Measurements from ENCODE around the gene MKLN1.
"Not testable (repeated sequence)": the region's sequence is repeated elsewhere in the genome, so short reads cannot be mapped to it uniquely, and the experiment has no call there.

The MKLN1 gene

DNA sequence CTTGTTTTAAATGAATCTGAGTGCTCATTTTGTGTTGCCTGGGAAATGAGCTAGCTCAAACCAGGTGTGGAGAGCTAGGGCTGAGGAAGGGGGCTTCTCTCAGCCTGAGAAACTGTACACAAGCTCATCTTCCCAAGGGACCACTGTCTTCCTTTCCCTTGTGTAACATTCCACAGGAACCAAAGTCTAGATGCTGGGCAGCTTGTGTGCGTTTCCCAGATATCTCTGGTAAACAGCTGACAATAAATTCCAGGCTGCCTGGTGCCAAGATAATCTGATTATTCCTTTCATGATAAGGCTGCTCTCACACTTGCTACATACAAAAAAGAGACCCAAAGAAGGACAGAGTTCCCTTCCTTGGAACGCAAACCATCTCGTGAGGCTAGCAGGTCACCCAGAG is 33.1 kb upstream of the MKLN1 start:
- Histone ChIP-seq H3K4me1 (ENCODE audit: control insufficient read depth in 1 of 2, insufficient read depth in 2 of 2, low read length in 2 of 2) (no peaks in the 10 kb centered on the region), H3K9me3 (ENCODE audit: control insufficient read depth in 1 of 2, low read length in 2 of 2) (no peaks in the 10 kb centered on the region), H3K27me3 (ENCODE audit: control insufficient read depth in 1 of 2, insufficient read depth in 2 of 2, low read length in 2 of 2) (no peaks in the 10 kb centered on the region), H3K36me3 (ENCODE audit: control insufficient read depth in 1 of 2, insufficient read depth in 2 of 2, low read length in 2 of 2) (no peaks in the 10 kb centered on the region), H3K4me3 (ENCODE audit: low read depth in 1 of 2, low read length in 2 of 2) (no peak overlapping the region), H3K9ac (ENCODE audit: low read depth in 1 of 2, low read length in 2 of 2) (no peak overlapping the region), H3K27ac (ENCODE audit: low read depth, low read length) (no peak overlapping the region)

DNA sequence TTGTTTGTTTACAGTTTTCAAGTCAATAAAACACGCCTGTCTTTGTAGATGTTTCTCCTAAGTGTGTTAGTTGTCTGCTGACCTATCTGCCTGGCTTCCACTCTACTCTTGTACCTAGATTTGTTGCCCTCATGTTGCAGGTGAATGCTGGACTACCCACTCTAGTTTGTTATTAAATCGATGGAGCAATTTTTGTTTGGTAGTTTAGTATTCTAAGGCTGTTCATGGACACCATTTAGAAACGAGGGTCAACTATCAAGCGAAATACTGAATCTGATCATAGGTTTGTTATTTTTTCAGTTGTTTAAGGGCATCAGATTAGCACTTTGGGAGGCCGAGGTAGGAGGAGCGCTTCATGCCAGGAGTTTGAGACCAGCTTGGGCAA is 29.1 kb upstream of the MKLN1 start:
- H3K9ac ChIP-seq (ENCODE audit: low read depth in 1 of 2, low read length in 2 of 2), result no peak overlapping the region
- no peaks in the 10 kb centered on the region for H3K27me3 ChIP-seq (ENCODE audit: control insufficient read depth in 1 of 2, insufficient read depth in 2 of 2, low read length in 2 of 2)
- no peaks in the 10 kb centered on the region for H3K4me1 ChIP-seq (ENCODE audit: control insufficient read depth in 1 of 2, insufficient read depth in 2 of 2, low read length in 2 of 2)
- H3K9me3 ChIP-seq (ENCODE audit: control insufficient read depth in 1 of 2, low read length in 2 of 2), result no peaks in the 10 kb centered on the region
- no peaks in the 10 kb centered on the region for H3K36me3 ChIP-seq (ENCODE audit: control insufficient read depth in 1 of 2, insufficient read depth in 2 of 2, low read length in 2 of 2)
- no peak overlapping the region for H3K27ac ChIP-seq (ENCODE audit: low read depth, low read length)
- H3K4me3 ChIP-seq (ENCODE audit: low read depth in 1 of 2, low read length in 2 of 2), result no peak overlapping the region

DNA sequence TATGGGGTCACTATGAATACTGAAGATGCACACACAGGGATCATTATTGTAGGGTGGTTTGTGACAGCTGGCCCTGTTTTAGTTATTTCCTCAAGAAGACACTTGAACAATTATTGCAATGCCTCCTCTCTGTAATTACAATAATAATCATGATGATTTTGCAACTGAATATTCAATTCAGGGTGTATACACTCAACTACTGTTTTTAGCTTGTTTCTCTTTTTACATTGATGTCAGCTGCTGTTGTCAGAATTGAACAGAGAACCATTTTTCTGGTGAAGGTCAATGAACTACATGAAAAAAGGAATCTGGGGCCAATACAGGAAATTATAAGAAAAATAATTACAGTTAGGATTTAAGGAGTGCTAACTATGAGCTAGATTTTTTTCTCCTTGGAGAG is 28.6 kb upstream of the MKLN1 start:
- H3K36me3 ChIP-seq (ENCODE audit: control insufficient read depth in 1 of 2, insufficient read depth in 2 of 2, low read length in 2 of 2), result no peaks in the 10 kb centered on the region
- H3K27me3 ChIP-seq (ENCODE audit: control insufficient read depth in 1 of 2, insufficient read depth in 2 of 2, low read length in 2 of 2), result no peaks in the 10 kb centered on the region
- no peak overlapping the region for H3K4me3 ChIP-seq (ENCODE audit: low read depth in 1 of 2, low read length in 2 of 2)
- no peaks in the 10 kb centered on the region for H3K4me1 ChIP-seq (ENCODE audit: control insufficient read depth in 1 of 2, insufficient read depth in 2 of 2, low read length in 2 of 2)
- H3K27ac ChIP-seq (ENCODE audit: low read depth, low read length), result no peak overlapping the region
- no peaks in the 10 kb centered on the region for H3K9me3 ChIP-seq (ENCODE audit: control insufficient read depth in 1 of 2, low read length in 2 of 2)
- no peak overlapping the region for H3K9ac ChIP-seq (ENCODE audit: low read depth in 1 of 2, low read length in 2 of 2)

DNA sequence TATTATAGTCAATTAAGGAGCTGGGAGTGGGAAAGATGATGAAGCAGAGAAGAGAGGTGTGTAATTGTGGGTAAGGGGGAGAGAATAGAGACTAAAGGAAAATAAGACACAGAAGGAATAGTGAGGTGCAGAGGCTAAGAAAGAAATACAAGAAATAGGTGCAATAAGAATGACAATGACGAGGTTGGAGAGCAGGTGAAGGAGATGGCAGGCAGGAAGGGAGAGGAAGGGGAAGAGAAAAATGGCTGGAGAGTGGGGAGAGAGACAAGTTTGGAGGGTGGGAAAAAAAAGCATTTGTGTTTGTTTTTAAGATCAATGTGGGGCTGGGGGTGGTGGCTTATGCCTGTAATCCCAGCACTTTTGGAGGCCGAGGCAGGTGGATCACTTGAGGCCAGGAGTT is 27.6 kb upstream of the MKLN1 start:
- H3K27me3 ChIP-seq (ENCODE audit: control insufficient read depth in 1 of 2, insufficient read depth in 2 of 2, low read length in 2 of 2), result no peaks in the 10 kb centered on the region
- no peaks in the 10 kb centered on the region for H3K4me1 ChIP-seq (ENCODE audit: control insufficient read depth in 1 of 2, insufficient read depth in 2 of 2, low read length in 2 of 2)
- H3K36me3 ChIP-seq (ENCODE audit: control insufficient read depth in 1 of 2, insufficient read depth in 2 of 2, low read length in 2 of 2), result no peaks in the 10 kb centered on the region
- no peaks in the 10 kb centered on the region for H3K9me3 ChIP-seq (ENCODE audit: control insufficient read depth in 1 of 2, low read length in 2 of 2)
- H3K4me3 ChIP-seq (ENCODE audit: low read depth in 1 of 2, low read length in 2 of 2), result no peak overlapping the region
- H3K9ac ChIP-seq (ENCODE audit: low read depth in 1 of 2, low read length in 2 of 2), result no peak overlapping the region
- H3K27ac ChIP-seq (ENCODE audit: low read depth, low read length), result no peak overlapping the region

DNA sequence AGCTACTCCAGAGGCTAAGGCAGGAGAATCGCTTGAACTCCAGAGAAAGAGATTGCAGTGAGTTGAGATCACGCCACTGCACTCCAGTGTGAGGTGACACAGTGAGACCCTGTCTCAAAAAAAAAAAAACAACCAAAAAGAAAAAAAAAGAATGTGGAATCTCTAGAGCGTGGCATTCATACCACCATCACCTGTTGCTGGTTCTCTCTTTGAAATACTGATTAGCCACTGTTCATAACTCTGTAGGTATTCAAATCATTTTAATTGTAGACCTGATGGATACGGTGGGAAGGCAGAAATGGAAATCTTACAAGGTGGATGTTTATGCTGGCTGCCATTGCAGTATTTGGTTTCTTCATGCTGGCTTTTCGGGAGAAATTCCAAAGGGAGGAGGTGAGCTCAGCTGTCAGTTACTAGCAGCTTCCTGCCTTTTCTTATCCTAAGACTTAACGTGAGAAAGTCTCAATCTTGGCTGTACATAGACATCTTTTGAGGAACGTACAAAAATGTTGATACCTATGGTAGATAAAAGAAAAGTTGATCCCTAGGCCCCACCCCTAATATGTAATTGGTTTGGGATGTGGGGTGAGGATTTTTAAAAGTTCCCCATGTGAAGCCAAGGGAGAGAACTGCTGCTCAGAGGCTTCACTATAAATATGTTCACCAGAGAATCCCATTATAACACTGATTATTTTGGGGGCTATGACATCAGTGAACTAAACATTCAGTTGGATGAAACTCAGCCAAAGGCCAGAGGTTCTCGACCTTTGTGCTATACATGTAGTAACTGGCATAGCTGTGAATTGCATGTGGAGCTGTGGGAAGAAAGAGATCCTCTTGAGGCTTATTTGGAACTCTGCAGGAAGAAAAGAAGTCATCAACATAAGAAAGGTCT is 26.9 kb upstream of the MKLN1 start:
- H3K27me3 ChIP-seq (ENCODE audit: control insufficient read depth in 1 of 2, insufficient read depth in 2 of 2, low read length in 2 of 2), result no peaks in the 10 kb centered on the region
- H3K9me3 ChIP-seq (ENCODE audit: control insufficient read depth in 1 of 2, low read length in 2 of 2), result no peaks in the 10 kb centered on the region
- H3K9ac ChIP-seq (ENCODE audit: low read depth in 1 of 2, low read length in 2 of 2), result no peak overlapping the region
- no peak overlapping the region for H3K27ac ChIP-seq (ENCODE audit: low read depth, low read length)
- no peaks in the 10 kb centered on the region for H3K4me1 ChIP-seq (ENCODE audit: control insufficient read depth in 1 of 2, insufficient read depth in 2 of 2, low read length in 2 of 2)
- H3K36me3 ChIP-seq (ENCODE audit: control insufficient read depth in 1 of 2, insufficient read depth in 2 of 2, low read length in 2 of 2), result no peaks in the 10 kb centered on the region
- H3K4me3 ChIP-seq (ENCODE audit: low read depth in 1 of 2, low read length in 2 of 2), result no peak overlapping the region

DNA sequence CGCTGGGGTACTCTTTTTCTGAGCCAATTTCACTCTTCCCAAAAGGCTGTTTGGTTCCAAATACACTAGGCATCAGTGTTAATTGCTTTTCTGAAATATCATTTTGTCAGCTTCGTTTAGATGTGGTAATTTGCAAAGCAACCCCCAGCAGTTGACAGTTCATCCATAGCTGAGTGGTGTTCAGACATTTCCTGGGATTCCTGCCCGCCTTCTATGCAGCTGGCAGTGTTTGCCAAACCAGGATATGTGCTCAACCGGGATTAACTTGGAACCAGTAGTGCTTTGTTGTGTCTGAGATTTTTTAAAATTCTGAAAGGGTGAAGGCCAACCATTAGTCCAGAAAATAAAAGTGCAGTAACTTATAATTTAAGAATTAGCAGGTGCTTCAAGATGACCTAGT is 25.2 kb upstream of the MKLN1 start:
- H3K27me3 ChIP-seq (ENCODE audit: control insufficient read depth in 1 of 2, insufficient read depth in 2 of 2, low read length in 2 of 2), result no peaks in the 10 kb centered on the region
- H3K9ac ChIP-seq (ENCODE audit: low read depth in 1 of 2, low read length in 2 of 2), result no peak overlapping the region
- peaks cover 3 to 10% of the 10 kb centered on the region in 2 donors for H3K9me3 ChIP-seq (ENCODE audit: control insufficient read depth in 1 of 2, low read length in 2 of 2)
- no peak overlapping the region for H3K27ac ChIP-seq (ENCODE audit: low read depth, low read length)
- H3K36me3 ChIP-seq (ENCODE audit: control insufficient read depth in 1 of 2, insufficient read depth in 2 of 2, low read length in 2 of 2), result no peaks in the 10 kb centered on the region
- H3K4me3 ChIP-seq (ENCODE audit: low read depth in 1 of 2, low read length in 2 of 2), result no peak overlapping the region
- no peaks in the 10 kb centered on the region for H3K4me1 ChIP-seq (ENCODE audit: control insufficient read depth in 1 of 2, insufficient read depth in 2 of 2, low read length in 2 of 2)

DNA sequence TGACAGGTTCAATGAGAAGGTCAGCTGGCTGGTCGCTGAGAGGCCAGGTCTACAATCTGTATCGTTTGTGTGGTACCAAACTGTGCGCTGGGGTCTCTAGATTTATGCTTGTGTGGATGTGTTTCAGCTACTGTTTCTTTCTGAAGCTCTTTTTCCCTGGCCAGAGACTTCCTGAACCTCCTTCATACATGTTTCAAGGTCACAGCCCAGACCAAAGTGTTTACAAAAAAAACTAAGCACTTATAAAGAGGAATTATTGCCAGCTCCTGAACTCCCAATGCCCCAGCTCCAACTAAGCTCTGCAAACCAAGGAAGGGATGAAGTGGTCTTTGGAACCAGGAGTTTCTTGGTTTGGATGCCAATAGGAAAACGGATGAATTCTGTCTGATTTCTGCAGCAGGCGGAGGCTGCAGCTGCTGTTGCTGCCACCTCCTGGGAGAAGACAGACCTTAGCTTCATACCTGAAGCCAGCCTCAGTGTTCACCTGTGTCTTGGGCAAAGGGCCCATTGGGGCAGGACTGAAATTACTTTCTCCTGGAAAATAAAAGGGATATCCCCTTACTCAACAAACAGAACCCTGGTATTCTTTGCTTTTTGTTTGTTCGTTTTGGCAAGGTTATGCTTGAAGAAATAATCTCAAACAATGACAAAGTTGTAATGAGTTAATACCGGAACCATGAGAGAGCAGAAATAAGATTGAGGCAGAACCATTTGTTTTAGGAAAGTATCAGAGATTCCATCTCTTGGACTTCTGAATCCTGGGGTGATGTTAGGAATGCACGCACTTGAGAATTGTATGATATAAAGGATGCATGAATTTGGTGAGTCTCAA is 24.6 kb upstream of the MKLN1 start:
- Histone ChIP-seq H3K36me3 (ENCODE audit: control insufficient read depth in 1 of 2, insufficient read depth in 2 of 2, low read length in 2 of 2) (no peaks in the 10 kb centered on the region), H3K27ac (ENCODE audit: low read depth, low read length) (no peak overlapping the region), H3K4me1 (ENCODE audit: control insufficient read depth in 1 of 2, insufficient read depth in 2 of 2, low read length in 2 of 2) (no peaks in the 10 kb centered on the region), H3K27me3 (ENCODE audit: control insufficient read depth in 1 of 2, insufficient read depth in 2 of 2, low read length in 2 of 2) (no peaks in the 10 kb centered on the region), H3K4me3 (ENCODE audit: low read depth in 1 of 2, low read length in 2 of 2) (no peak overlapping the region), H3K9ac (ENCODE audit: low read depth in 1 of 2, low read length in 2 of 2) (no peak overlapping the region), H3K9me3 (ENCODE audit: control insufficient read depth in 1 of 2, low read length in 2 of 2) (peaks cover 3 to 10% of the 10 kb centered on the region in 2 donors)

DNA sequence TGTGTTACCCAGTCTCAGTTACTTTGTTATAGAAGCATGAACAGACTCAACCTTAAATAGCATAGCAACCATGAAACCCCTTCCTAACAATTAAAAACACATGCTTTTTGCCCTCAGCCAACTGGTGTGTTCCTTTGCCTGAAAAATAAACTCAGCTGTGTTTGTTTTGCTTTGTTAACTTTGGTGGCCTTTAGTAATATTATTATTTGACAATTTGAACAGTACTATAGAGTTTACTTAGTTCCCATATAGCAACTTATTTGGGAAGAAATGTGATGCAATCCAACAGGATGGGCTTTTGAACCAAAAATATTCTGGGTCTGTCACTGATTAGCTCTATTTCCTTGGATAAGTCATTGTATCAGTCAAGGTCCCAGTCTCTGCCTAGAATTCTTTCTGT is 22.5 kb upstream of the MKLN1 start:
- H3K36me3 ChIP-seq (ENCODE audit: control insufficient read depth in 1 of 2, insufficient read depth in 2 of 2, low read length in 2 of 2), result no peaks in the 10 kb centered on the region
- H3K9ac ChIP-seq (ENCODE audit: low read depth in 1 of 2, low read length in 2 of 2), result no peak overlapping the region
- no peaks in the 10 kb centered on the region for H3K4me1 ChIP-seq (ENCODE audit: control insufficient read depth in 1 of 2, insufficient read depth in 2 of 2, low read length in 2 of 2)
- H3K27me3 ChIP-seq (ENCODE audit: control insufficient read depth in 1 of 2, insufficient read depth in 2 of 2, low read length in 2 of 2), result no peaks in the 10 kb centered on the region
- peaks cover 3 to 10% of the 10 kb centered on the region in 2 donors for H3K9me3 ChIP-seq (ENCODE audit: control insufficient read depth in 1 of 2, low read length in 2 of 2)
- no peak overlapping the region for H3K4me3 ChIP-seq (ENCODE audit: low read depth in 1 of 2, low read length in 2 of 2)
- H3K27ac ChIP-seq (ENCODE audit: low read depth, low read length), result no peak overlapping the region

DNA sequence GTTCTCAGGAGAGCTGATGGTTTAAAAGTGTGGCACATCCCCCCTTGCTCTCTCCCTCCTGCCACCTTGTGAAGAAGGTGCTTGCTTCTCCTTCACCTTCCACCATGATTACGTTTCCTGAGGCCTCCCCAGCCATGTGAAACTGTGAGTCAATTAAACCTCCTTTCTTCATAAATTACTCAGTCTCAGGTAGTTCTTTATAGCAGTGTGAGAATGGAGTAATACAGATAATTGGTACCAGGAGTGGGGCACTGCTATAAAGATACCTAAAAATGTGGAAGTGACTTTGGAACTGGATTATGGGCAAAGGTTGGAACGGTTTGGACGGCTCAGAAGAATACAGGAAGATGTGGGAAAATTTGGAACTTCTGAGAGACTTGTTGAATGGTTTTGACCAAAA is 21.6 kb upstream of the MKLN1 start:
- not testable (repeated sequence) for H3K4me1 ChIP-seq (ENCODE audit: control insufficient read depth in 1 of 2, insufficient read depth in 2 of 2, low read length in 2 of 2); H3K27me3 ChIP-seq (ENCODE audit: control insufficient read depth in 1 of 2, insufficient read depth in 2 of 2, low read length in 2 of 2); H3K27ac ChIP-seq (ENCODE audit: low read depth, low read length); H3K4me3 ChIP-seq (ENCODE audit: low read depth in 1 of 2, low read length in 2 of 2); H3K9ac ChIP-seq (ENCODE audit: low read depth in 1 of 2, low read length in 2 of 2); H3K36me3 ChIP-seq (ENCODE audit: control insufficient read depth in 1 of 2, insufficient read depth in 2 of 2, low read length in 2 of 2)
- peaks cover 3 to 10% of the 10 kb centered on the region in 2 donors for H3K9me3 ChIP-seq (ENCODE audit: control insufficient read depth in 1 of 2, low read length in 2 of 2)

DNA sequence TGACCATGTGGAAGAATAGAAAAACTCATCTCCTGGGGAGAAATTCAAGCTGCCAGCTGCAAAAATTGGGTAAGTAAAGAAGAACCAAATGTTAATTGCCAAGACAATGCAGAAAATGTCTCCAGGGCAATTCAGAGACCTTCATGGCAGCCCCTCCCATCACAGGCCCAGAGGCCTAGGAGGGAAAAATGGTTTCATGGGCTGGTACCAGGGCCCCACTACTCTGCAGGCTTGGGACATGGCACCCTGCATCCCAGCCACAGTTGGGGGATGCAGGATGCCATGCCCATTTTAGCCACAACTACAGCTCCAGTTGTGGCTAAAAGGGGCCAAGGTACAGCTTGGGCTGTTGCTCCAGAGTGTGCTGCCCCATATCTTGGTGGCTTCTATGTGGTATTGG is 20.9 kb upstream of the MKLN1 start:
- Histone ChIP-seq H3K27me3 (ENCODE audit: control insufficient read depth in 1 of 2, insufficient read depth in 2 of 2, low read length in 2 of 2) (no peaks in the 10 kb centered on the region), H3K27ac (ENCODE audit: low read depth, low read length) (no peak overlapping the region), H3K36me3 (ENCODE audit: control insufficient read depth in 1 of 2, insufficient read depth in 2 of 2, low read length in 2 of 2) (no peaks in the 10 kb centered on the region), H3K4me3 (ENCODE audit: low read depth in 1 of 2, low read length in 2 of 2) (no peak overlapping the region), H3K9ac (ENCODE audit: low read depth in 1 of 2, low read length in 2 of 2) (no peak overlapping the region), H3K4me1 (ENCODE audit: control insufficient read depth in 1 of 2, insufficient read depth in 2 of 2, low read length in 2 of 2) (no peaks in the 10 kb centered on the region), H3K9me3 (ENCODE audit: control insufficient read depth in 1 of 2, low read length in 2 of 2) (peaks cover 3 to 10% of the 10 kb centered on the region in 2 donors)

Data from duodenal mucosa (tissue), 2 donors.